ENCODE data around the gene CNOT1.

The CNOT1 gene

DNA sequence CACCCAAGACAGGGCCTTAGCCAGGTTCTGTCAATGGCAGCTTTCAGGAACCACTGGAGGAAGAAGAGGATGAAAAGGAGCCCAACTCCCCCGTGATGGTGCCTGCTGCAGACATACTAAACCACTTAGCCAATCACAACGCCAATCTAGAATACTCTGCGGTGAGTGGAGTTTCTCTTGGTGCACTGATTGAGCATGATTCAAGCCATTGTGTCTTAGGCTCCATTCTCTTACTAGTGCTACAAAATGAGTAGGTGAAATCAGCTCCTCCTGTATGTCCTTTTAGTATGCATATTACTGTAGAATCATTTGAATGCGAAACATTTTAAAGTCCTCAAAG lies 112.9 kb downstream of the CNOT1 start:
- no peak for DNase-seq (ENCODE audit: low spot score)

- peak; percentile 43 for DNase-seq (ENCODE audit: low spot score)
These were observed 113.5 kb downstream of the CNOT1 start for GRCh38 chr16:58515871-58516767.

DNA sequence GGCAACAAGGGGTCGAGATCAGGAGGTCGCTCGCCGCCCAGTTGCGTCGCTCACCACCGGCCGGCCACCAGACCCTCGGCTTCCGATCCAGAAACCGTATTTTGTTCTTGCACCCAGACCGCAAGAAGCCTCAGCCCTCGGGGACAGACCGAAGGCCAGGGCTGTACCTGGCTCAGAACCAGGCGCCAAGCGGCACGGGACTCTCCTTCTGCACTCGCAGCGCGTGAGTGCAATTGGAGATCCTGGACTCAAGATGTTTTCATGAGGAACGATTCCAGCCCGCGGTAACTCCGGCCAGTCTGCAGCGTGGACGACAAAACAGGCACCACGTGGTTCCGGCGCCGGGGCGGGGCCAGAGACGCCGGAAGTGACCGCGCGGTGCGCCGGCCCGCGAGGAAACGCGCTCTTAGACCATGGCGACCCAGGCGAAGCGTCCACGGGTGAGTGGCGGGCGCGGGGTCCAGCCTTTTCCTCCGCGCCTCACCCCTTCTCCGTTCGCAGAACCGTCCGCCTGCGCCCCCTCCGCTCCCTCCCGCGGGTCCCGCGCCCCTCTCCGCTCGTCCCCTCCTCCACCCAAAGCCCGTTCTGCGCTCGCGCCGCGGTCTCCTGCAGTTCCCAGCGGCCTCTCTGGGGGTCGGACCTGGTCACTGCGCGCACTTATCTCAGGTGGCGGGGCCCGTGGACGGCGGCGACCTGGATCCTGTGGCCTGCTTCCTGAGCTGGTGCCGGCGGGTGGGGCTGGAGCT lies 114.3 kb downstream of the CNOT1 start, which contains the start of gene SETD6:
TSS of gene SETD6 (plus strand) at position 393 of the 746 bp plus-strand sequence. CDS start at position 414, 21 bp downstream.
- peak; percentile 90 for DNase-seq (ENCODE audit: low spot score)

GRCh38 chr16:58513874-58514273 lies 115.8 kb downstream of the CNOT1 start:
- no peak for DNase-seq (ENCODE audit: low spot score)

GRCh38 chr16:58511933-58512815 lies 117.5 kb downstream of the CNOT1 start:
- peak; percentile 66 for DNase-seq (ENCODE audit: low spot score)

- no peak for DNase-seq (ENCODE audit: low spot score)
These were observed 118.6 kb downstream of the CNOT1 start for GRCh38 chr16:58510776-58511628.

DNA sequence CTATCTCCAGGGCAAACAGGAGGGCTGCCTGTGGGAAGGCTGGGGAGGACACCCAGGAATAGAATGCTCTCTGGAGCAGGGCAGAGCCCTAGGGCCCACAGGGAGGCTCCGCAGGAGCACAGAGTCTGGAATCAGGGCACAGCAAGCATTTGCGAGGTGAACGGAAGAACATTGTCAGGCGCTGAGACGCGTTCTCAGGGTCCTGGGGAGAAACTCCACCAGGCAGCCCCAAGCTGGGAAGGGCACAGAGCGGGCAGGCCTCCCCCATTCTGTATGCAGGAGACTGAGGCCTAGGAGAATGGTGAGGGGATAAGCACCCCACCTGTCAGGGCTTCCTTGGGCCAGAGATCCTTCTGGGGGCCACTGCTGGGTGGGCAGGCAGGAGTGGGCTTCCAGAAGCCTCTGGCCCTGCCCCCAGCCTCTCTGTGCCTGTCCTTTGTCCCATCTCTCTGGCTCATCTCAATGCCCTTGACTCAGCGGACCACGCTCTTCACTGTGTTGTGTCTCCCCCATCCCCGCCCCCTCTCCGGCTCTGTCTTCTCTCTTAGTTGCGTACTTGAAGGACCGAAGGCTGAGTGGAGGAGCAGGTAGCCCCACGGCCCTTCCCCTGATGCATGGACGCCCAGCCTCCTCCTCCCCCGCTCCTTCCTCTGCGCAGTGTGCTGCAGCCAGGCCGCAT lies 119.4 kb downstream of the CNOT1 start:
- no peak for DNase-seq (ENCODE audit: low spot score)

DNA sequence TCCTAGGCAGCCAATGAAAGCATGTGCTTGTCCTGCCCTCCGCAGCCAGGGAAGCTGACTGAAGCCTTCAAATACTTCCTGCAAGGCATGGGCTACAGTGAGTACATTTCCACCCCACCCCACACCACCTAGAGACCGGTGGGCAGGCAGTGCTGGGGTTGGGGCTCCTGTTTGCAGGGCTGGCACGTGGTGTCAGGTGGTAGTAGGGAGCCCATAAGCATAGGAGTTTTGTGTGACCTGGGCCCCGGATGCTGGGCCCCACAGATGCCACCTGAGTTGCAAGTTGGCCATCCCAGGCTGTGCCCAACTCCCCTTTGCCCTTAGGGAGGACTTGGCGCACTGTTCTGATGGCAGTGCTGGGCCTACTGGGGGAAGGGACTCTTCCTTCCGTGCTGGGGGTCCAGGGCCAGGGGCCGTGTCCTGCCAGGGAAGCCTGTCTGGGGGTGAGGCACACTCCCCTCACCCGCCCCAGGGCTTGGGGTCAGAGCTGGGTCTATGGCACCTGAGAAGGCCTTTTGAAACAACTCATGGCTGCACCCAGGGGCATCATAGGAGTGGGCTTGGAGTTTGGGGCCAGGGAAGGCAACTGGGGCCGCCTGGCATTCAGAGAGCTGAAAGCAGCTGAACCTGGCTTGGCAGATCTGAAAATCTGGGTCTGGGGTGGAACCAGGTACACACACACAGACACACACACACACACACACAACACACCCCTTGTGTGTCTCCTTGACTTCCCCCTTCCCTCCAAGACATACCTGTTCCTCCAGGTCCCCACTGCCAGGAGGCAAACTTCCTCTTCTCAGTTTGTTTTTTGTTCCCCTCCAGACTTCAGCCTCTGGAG lies 120.2 kb downstream of the CNOT1 start:
- DNase-seq (ENCODE audit: low spot score) = no peak

DNA sequence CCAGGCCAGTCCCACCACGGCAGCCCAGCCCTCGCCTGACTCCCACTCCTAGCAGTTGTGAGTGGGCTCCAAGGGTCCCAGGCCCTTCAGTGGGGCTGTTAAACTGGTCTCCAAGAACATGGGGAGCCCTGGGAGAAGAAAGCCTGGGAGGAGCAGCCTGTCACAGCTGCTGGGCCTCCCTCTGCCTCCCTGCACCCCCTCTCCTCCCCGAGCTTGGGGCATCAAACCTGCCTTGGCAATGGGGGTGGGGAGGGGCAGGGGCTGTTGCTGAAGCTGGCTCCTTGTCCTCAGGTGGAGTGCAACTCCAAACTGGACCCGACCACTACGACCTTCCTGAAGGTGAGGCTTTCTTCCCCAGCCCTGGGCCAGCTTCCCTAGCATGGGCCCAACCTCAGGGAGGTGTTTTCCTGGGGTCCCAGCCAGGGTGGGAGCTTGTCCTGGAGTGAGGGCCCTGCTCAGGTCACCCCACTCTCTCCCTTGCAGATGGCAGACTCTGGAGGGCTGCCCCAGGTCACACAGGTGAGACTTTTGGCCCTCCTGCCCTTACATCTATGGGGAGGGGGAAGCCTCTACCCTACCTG lies 120.9 kb downstream of the CNOT1 start:
- DNase-seq (ENCODE audit: low spot score) = no peak

GRCh38 chr16:58507963-58508670 lies 121.5 kb downstream of the CNOT1 start:
- DNase-seq (ENCODE audit: low spot score) = no peak

DNA sequence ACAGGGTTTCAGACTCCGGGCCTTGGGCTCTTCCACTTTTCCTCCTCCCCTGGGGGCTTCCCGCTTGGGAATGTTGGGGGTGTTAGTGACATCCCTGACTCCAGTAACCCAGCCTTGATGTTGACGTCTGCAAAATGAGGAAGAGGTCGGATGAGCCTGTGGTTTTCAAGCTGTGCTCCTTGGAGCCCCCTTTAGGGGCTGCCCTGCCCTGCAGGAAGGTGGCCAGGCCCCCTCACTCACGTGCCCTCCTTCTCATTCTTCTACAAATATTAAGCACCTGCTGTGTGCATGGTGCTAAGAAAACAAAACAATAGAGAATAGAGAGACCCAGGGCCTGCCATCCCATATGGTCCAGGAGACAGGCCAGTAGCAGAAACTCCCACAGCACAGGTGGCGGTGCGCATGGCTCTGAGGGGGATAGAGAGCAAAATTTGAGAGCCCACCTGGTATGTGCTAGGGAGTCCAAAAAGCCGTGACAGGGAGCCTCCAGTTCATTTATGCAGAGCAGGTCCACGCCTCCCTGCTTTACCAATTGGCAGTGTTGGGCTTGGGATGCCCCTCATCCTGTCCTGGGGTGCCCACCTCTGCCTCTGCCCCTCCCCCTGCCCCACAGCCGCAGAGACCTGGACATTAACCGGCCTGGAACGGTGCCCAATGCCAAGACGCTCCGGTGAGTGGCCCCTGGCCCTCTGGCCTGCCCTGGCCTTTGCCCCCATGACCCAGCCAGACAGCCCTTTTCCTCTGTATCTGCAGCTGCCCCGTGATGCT lies 122.2 kb downstream of the CNOT1 start:
- no peak for DNase-seq (ENCODE audit: low spot score)

- no peak for DNase-seq (ENCODE audit: low spot score)
These were observed 123.1 kb downstream of the CNOT1 start for GRCh38 chr16:58506241-58507194.

GRCh38 chr16:58503863-58504688 lies 125.5 kb downstream of the CNOT1 start:
- no peak for DNase-seq (ENCODE audit: low spot score)

DNA sequence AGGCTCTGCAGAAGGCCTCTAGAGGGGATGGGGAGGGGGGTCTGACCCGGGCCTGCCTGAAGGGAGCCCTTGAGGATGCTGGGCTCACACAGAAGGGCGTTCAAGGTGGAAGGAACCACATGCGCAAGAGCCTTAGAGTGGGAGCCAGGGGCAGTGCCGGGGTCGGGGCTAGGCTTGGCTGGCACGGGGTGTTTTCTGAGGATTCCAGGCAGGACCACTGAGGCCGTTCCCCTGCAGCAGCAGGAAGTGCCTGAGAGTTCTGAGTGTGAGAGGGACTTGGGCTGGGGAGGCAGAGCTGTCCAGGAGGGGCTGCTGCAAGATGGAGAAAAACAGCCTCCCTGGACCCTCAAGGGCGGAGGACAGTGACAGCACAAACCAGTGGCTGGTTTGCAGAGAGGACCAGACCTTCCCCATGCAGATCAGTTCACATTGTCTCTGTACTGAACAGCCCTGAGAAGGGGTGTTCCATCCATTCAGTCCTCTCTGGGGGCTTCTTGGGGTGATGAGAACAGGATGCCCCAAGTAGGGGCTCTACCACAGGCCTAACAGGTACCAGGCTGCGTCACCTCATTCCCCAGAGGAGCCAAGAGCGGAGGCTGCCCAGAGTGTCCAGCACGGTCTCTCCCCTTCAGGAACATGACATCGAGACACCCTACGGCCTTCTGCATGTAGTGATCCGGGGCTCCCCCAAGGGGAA lies 126.3 kb downstream of the CNOT1 start:
- DNase-seq (ENCODE audit: low spot score) = no peak

GRCh38 chr16:58502217-58502921 lies 127.3 kb downstream of the CNOT1 start:
- no peak for DNase-seq (ENCODE audit: low spot score)
